Activated CD8-positive, alpha-beta T cell treated with anti-CD3 and anti-CD28 coated beads for 36 hours (primary cell): Measurements from ENCODE around the gene KRT32. TPM values are rescaled to one million over a fixed set of nuclear protein-coding genes. Genes with fewer than 3 reads are reported as not detected.

ENCODE experiments used
- ATAC-seq: fragments of 200-7000 bp; cut with Tn5 transposase; one replicate; pipeline ENCODE4 v1.10.0; 2021; ENCODE audit warnings: mild to moderate bottlenecking, moderate library complexity
- CTCF ChIA-PET: fragments of 350-600 bp; sonication (Branson Sonifier 250); formaldehyde crosslinking; loops from one replicate; lab custom pipeline; 2021; ENCODE audit warnings: antibody characterized with exemption; lab: Charles Lee
- POLR2A ChIA-PET: fragments of 350-600 bp; sonication (Branson Sonifier 250); formaldehyde crosslinking; loops from one replicate; lab custom pipeline; 2021; ENCODE audit warnings: antibody characterized with exemption; lab: Charles Lee
- DNase-seq: peaks from one replicate; pipeline ENCODE4 v3.0.0-alpha.2; 2020
- H3K27ac Mint-ChIP-seq: one replicate; pipeline ENCODE4 v1.8.0; 2021; ENCODE audit warnings: mild to moderate bottlenecking, mixed read lengths
- H3K27me3 Mint-ChIP-seq: one replicate; pipeline ENCODE4 v1.8.0; 2021; ENCODE audit warnings: mixed read lengths
- H3K36me3 Mint-ChIP-seq: one replicate; pipeline ENCODE4 v1.8.0; 2021; ENCODE audit warnings: low read depth, mixed read lengths
- H3K4me1 Mint-ChIP-seq: one replicate; pipeline ENCODE4 v1.8.0; 2021; ENCODE audit warnings: low read depth, mixed read lengths
- H3K4me3 Mint-ChIP-seq: one replicate; pipeline ENCODE4 v1.8.0; 2021; ENCODE audit warnings: mild to moderate bottlenecking, moderate library complexity, mixed read lengths
- H3K9me3 Mint-ChIP-seq: one replicate; pipeline ENCODE4 v1.8.0; 2021; ENCODE audit warnings: mixed read lengths
- CTCF ChIP-seq: fragments of 200-600 bp; IDR thresholded peaks from one replicate; pipeline ENCODE4 v1.8.0; 2022; ENCODE audit warnings: antibody characterized with exemption, mild to moderate bottlenecking
- intact Hi-C: fragments of 100-400 bp; cut with micrococcal nuclease; formaldehyde crosslinking; loops from one replicate; pipeline ENCODE4 v1.10.0; 2022
- total RNA-seq, 2 experiments: library from RNA; stranded (reverse); gene quantifications; one replicate each; pipeline ENCODE4 v1.2.3, GENCODE V29; 2021

KRT32 gene
- total RNA-seq, 2 experiments from 2014 or later: not detected

- ChIA-PET POLR2A (no interaction called here), CTCF (interaction anchor here (0.8 kb wide), 1 partner anchor 138 kb away, joined by 3 read pairs; no protein-coding TSS in a partner anchor)
- Mint-ChIP-seq H3K4me3 (no peak overlapping the region), H3K27me3 (no peaks in the 10 kb centered on the region), H3K9me3 (no peaks in the 10 kb centered on the region), H3K4me1 (no peaks in the 10 kb centered on the region), H3K27ac (no peak overlapping the region), H3K36me3 (no peaks in the 10 kb centered on the region)
- intact Hi-C loops: no loop called here
- TF ChIP-seq CTCF: no peak
- DNase-seq: no peak
- ATAC-seq: no peak
These were observed 44.5 kb upstream of the KRT32 start for GRCh38 chr17:41511716-41512115.

GRCh38 chr17:41511116-41511515 lies 43.9 kb upstream of the KRT32 start:
- H3K36me3 Mint-ChIP-seq: no peaks in the 10 kb centered on the region
- ATAC-seq: no peak
- H3K4me1 Mint-ChIP-seq: no peaks in the 10 kb centered on the region
- intact Hi-C loops: no loop called here
- POLR2A ChIA-PET: no interaction called here
- no peak for DNase-seq
- no peak overlapping the region for H3K4me3 Mint-ChIP-seq
- no peaks in the 10 kb centered on the region for H3K27me3 Mint-ChIP-seq
- H3K27ac Mint-ChIP-seq: no peak overlapping the region
- no peak for TF ChIP-seq CTCF
- H3K9me3 Mint-ChIP-seq: no peaks in the 10 kb centered on the region
- CTCF ChIA-PET: no interaction called here

- no peak for TF ChIP-seq CTCF
- CTCF ChIA-PET: interaction anchor here (2.6 kb wide), 1 partner anchor 152 kb away, joined by 9 read pairs; no protein-coding TSS in a partner anchor
These were observed 43.3 kb upstream of the KRT32 start for GRCh38 chr17:41510251-41511065.

GRCh38 chr17:41507315-41507880 lies 40.2 kb upstream of the KRT32 start:
- POLR2A ChIA-PET: no interaction called here
- TF ChIP-seq CTCF: no peak

More at GRCh38 chr17:41510251-41511065, 43.3 kb upstream of the KRT32 start:
- Mint-ChIP-seq H3K27ac (no peak overlapping the region), H3K4me3 (no peak overlapping the region), H3K4me1 (no peaks in the 10 kb centered on the region), H3K27me3 (no peaks in the 10 kb centered on the region), H3K36me3 (no peaks in the 10 kb centered on the region), H3K9me3 (no peaks in the 10 kb centered on the region)
- intact Hi-C loops: no loop called here
- POLR2A ChIA-PET: interaction anchor here (0.9 kb wide), 1 partner anchor 9 kb away, joined by 3 read pairs; no protein-coding TSS in a partner anchor
- no peak for ATAC-seq
- DNase-seq: no peak

More at GRCh38 chr17:41507315-41507880, 40.2 kb upstream of the KRT32 start:
- intact Hi-C loops: no loop called here
- no peak for DNase-seq
- Mint-ChIP-seq H3K9me3 (no peaks in the 10 kb centered on the region), H3K36me3 (no peaks in the 10 kb centered on the region), H3K4me1 (no peaks in the 10 kb centered on the region), H3K27ac (no peak overlapping the region), H3K27me3 (no peaks in the 10 kb centered on the region), H3K4me3 (no peak overlapping the region)
- ATAC-seq: no peak
- CTCF ChIA-PET: interaction anchor here (1.0 to 1.1 kb wide), 2 partner anchors 141 to 156 kb away, joined by 3 to 4 read pairs; no protein-coding TSS in a partner anchor
